Thyroid gland (tissue), 4 donors: Measurements from ENCODE around the gene ATP5MG. TPM values are rescaled to one million over a fixed set of nuclear protein-coding genes. Genes with fewer than 3 reads are reported as not detected.

Experiments used
- DNase-seq, 2 donors: peaks; one replicate each; pipeline ENCODE4 v3.0.0-alpha.2; 2019
- H3K27ac ChIP-seq, 3 donors: fragments of 200-600 bp; sonication (generic); 1 replicate in 2 of 3; 2 replicates in 1 of 3; pipeline ENCODE4 v1.5.1; 2016 to 2019; ENCODE audit warnings: mild to moderate bottlenecking in 1 of 3, moderate library complexity in 1 of 3
- H3K27me3 ChIP-seq: fragments of 200-600 bp; sonication (generic); one replicate; pipeline ENCODE4 v1.5.1; 2019
- H3K36me3 ChIP-seq, 2 donors: fragments of 200-600 bp; sonication (generic); one replicate each; pipeline ENCODE4 v1.5.1; 2016 to 2019
- H3K4me1 ChIP-seq, 2 donors: fragments of 200-600 bp; sonication (generic); one replicate each; pipeline ENCODE4 v1.5.1; 2017 to 2019
- H3K4me3 ChIP-seq, 3 donors: fragments of 200-600 bp; sonication (generic); replicated peaks in 1 of 3; 1 replicate in 2 of 3; 2 replicates in 1 of 3; pipeline ENCODE4 v1.5.1; 2016; ENCODE audit warnings: mild to moderate bottlenecking in 1 of 3
- H3K9me3 ChIP-seq: fragments of 200-600 bp; sonication (generic); one replicate; pipeline ENCODE4 v1.5.1; 2017
- POLR2A ChIP-seq, 2 donors: fragments of 450-650 bp; IDR thresholded peaks; one replicate each; pipeline ENCODE4 v1.6.1; 2017; ENCODE audit warnings: antibody characterized with exemption in 2 of 2, mild to moderate bottlenecking in 2 of 2, moderate library complexity in 1 of 2
- WGBS, 2 donors: methylation state at CpG; one replicate each; pipeline ENCODE4 v1.1.5; 2017; 5-methylcytosine and 5-hydroxymethylcytosine counted together
- intact Hi-C: fragments of 100-400 bp; cut with DNase I; formaldehyde crosslinking; loops from one replicate; pipeline ENCODE4 v1.15.1; 2023
- total RNA-seq, 4 donors: library from RNA; depleted of rRNA; stranded (reverse); fragments of >200 nt; gene quantifications; one replicate each; pipeline ENCODE4 v1.2.3, GENCODE V29; 2016
- TF ChIP-seq, protein P1 (sequence below), 6 experiments: fragments of 200-600 bp in 3 of 6; fragments of 450-650 bp in 3 of 6; sonication (generic) in 3 of 6; IDR thresholded peaks; one replicate each; pipeline ENCODE4 v1.5.1; 2016 to 2019; ENCODE audit warnings: antibody characterized with exemption in 6 of 6, mild to moderate bottlenecking in 2 of 6, inconsistent platforms in 1 of 6, moderate library complexity in 1 of 6

The ATP5MG gene
- total RNA-seq, 4 donors from 2014 or later: 63.9 to 716 (median 170) TPM

DNA sequence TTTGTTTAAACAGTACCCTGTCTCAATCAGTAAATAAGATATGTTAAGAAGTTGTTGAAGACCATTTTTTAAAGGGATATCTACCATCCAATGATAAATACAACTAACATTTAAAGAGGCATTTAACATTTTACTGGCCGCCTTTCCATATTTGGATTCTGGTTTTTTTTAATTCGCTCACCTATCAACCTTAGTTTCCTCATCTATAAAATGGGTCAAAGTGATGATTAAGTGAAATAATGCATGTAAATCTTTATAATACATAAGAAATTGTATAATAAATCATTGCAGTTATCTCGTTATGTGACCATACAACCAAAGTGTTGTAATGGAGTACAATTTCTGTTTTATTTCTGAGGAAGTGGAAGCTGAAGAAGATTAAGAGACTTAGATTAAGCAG, 17.7 kb upstream of the ATP5MG start:
- no peaks in the 10 kb centered on the region for H3K4me1 ChIP-seq
- no peak overlapping the region for H3K4me3 ChIP-seq
- intact Hi-C loops: no loop called here
- no peak overlapping the region for H3K27ac ChIP-seq
- no peaks in the 10 kb centered on the region for H3K27me3 ChIP-seq
- H3K36me3 ChIP-seq: peaks cover 79 to 92% of the 10 kb centered on the region in 2 donors
- TF ChIP-seq, protein P1, sequence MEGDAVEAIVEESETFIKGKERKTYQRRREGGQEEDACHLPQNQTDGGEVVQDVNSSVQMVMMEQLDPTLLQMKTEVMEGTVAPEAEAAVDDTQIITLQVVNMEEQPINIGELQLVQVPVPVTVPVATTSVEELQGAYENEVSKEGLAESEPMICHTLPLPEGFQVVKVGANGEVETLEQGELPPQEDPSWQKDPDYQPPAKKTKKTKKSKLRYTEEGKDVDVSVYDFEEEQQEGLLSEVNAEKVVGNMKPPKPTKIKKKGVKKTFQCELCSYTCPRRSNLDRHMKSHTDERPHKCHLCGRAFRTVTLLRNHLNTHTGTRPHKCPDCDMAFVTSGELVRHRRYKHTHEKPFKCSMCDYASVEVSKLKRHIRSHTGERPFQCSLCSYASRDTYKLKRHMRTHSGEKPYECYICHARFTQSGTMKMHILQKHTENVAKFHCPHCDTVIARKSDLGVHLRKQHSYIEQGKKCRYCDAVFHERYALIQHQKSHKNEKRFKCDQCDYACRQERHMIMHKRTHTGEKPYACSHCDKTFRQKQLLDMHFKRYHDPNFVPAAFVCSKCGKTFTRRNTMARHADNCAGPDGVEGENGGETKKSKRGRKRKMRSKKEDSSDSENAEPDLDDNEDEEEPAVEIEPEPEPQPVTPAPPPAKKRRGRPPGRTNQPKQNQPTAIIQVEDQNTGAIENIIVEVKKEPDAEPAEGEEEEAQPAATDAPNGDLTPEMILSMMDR (IDR thresholded peaks at IDR 0.05): no peak
- no peak for TF ChIP-seq POLR2A (IDR thresholded peaks at IDR 0.05)
- DNase-seq: no peak
- 97 to 98% methylated on average over 3 of the region's 3 CpGs for WGBS, 2 donors
- H3K9me3 ChIP-seq: no peaks in the 10 kb centered on the region

- Histone ChIP-seq H3K27ac (no peak overlapping the region), H3K4me1 (peaks cover 3% of the 10 kb centered on the region in 2 donors), H3K36me3 (peaks cover 34 to 39% of the 10 kb centered on the region in 2 donors), H3K4me3 (no peak overlapping the region), H3K27me3 (no peaks in the 10 kb centered on the region), H3K9me3 (no peaks in the 10 kb centered on the region)
- 86 to 91% methylated on average over 6 of the region's 6 CpGs for WGBS, 2 donors
- no peak for DNase-seq
- intact Hi-C loops: loop anchor here (10.0 kb wide), 1 partner anchor 89 kb away; no protein-coding TSS in a partner anchor
- TF ChIP-seq, protein P1 (IDR thresholded peaks at IDR 0.05): no peak
- no peak for TF ChIP-seq POLR2A (IDR thresholded peaks at IDR 0.05)
Measured at GRCh38 chr11:118396097-118396501, 5.3 kb upstream of the ATP5MG start.

- Histone ChIP-seq H3K27ac (no peak overlapping the region), H3K4me3 (no peak overlapping the region), H3K27me3 (no peaks in the 10 kb centered on the region), H3K4me1 (peaks cover 3 to 6% of the 10 kb centered on the region in 2 donors), H3K9me3 (no peaks in the 10 kb centered on the region), H3K36me3 (peaks cover 25 to 33% of the 10 kb centered on the region in 2 donors)
- DNase-seq: no peak
- TF ChIP-seq POLR2A (IDR thresholded peaks at IDR 0.05): no peak
- TF ChIP-seq, protein P1 (IDR thresholded peaks at IDR 0.05): no peak
- intact Hi-C loops: loop anchor here (10.0 kb wide), 1 partner anchor 87 kb away; no protein-coding TSS in a partner anchor
Measured at GRCh38 chr11:118397448-118397847, 4.0 kb upstream of the ATP5MG start.

GRCh38 chr11:118398791-118399559, 2.4 kb upstream of the ATP5MG start:
- Histone ChIP-seq H3K36me3 (peaks cover 10 to 17% of the 10 kb centered on the region in 2 donors), H3K27ac (no peak overlapping the region)

More at GRCh38 chr11:118398791-118399559, 2.4 kb upstream of the ATP5MG start:
- H3K27me3 ChIP-seq: no peaks in the 10 kb centered on the region
- 73 to 83% methylated on average over 3 of the region's 3 CpGs for WGBS, 2 donors
- intact Hi-C loops: loop anchor here (10.0 kb wide), 1 partner anchor 86 kb away; no protein-coding TSS in a partner anchor
- H3K4me3 ChIP-seq: no peak overlapping the region
- TF ChIP-seq, protein P1 (IDR thresholded peaks at IDR 0.05): no peak
- no peak for TF ChIP-seq POLR2A (IDR thresholded peaks at IDR 0.05)
- no peaks in the 10 kb centered on the region for H3K9me3 ChIP-seq
- DNase-seq: no peak
- peaks cover 16 to 17% of the 10 kb centered on the region in 2 donors for H3K4me1 ChIP-seq
